ENCODE measurements around the gene CCNI. TPM values are rescaled to one million over a fixed set of nuclear protein-coding genes. Genes with fewer than 3 reads are reported as not detected.

The CCNI gene
- total and polyA plus RNA-seq, 2 of the 13 experiments (the other 11 are each of a cell fraction or from before 2014, with no cell fraction given): 43.5 to 122 TPM

- H4K20me1 ChIP-seq (ENCODE audit: insufficient read depth, low read length): no peaks in the 10 kb centered on the region
- TF ChIP-seq ZNF207 (IDR thresholded peaks at IDR 0.05; ENCODE audit: borderline replicate concordance) (no peak), U2AF2 (IDR thresholded peaks at IDR 0.05; ENCODE audit: low read depth, low read length) (no peak), ZNF263 (CRISPR knock-in tag; IDR thresholded peaks at IDR 0.05) (no peak), AGO2 (optimal IDR thresholded peaks at IDR 0.05; ENCODE audit: low read depth, low read length) (no peak)
- H3K36me3 ChIP-seq (replicated peaks in 1 of 2; ENCODE audit: control insufficient read depth in 1 of 2, insufficient read depth in 2 of 2, low read length in 2 of 2): peaks cover 5 to 43% of the 10 kb centered on the region in 2 experiments; a peak in 3 of 5 replicates
- ATAC-seq (no peak), DNase-seq (ENCODE audit: low spot score) (no peak), FAIRE-seq (no peak)
- no peak overlapping the region for H3K4me2 ChIP-seq (ENCODE audit: low read depth, low read length)
- H3K4me3 ChIP-seq (replicated peaks in 1 of 3; ENCODE audit: insufficient read depth in 1 of 3, low read depth in 2 of 3, low read length in 3 of 3): no peak overlapping the region
- H3K9ac ChIP-seq (ENCODE audit: insufficient read depth, low read depth, low read length): no peak overlapping the region
- WGBS (ENCODE audit: low lambda C conversion rate): 95% methylated on average over 8 of the region's 8 CpGs
- intact Hi-C loops (cut with micrococcal nuclease; ENCODE audit: unreplicated experiment): no loop called here
- no peaks in the 10 kb centered on the region for H3K4me1 ChIP-seq (ENCODE audit: insufficient read depth, low read length)
- H3K27me3 ChIP-seq (ENCODE audit: control insufficient read depth in 1 of 2, insufficient read depth in 2 of 2, low read length in 2 of 2): no peaks in the 10 kb centered on the region; a peak in 1 of 5 replicates
- POLR2A ChIA-PET: no interaction called here
- H2AFZ ChIP-seq (ENCODE audit: low read length): no peak overlapping the region
- no peaks in the 10 kb centered on the region for H3K79me2 ChIP-seq (ENCODE audit: insufficient read depth, low read length)
- H3K27ac ChIP-seq (ENCODE audit: extremely low read length, insufficient read depth, low read length): no peak overlapping the region
- no TSS peak for BruUV-seq (replicated peaks)
- no peaks in the 10 kb centered on the region for H3K9me3 ChIP-seq (ENCODE audit: low read length)
- CTCF ChIA-PET (ENCODE audit: low intra/inter-chr PET ratio, low total read pairs): no interaction called here
- in situ Hi-C loops (cut with HindIII; ENCODE audit: extremely low pct_ligation_motif_present, low pct_unique_long_range_greater_than_20kb): no loop called here
Observed at GRCh38 chr4:76998251-76998901, 77.4 kb downstream of the CCNI start.

- no peak overlapping the region for H3K9ac ChIP-seq (ENCODE audit: insufficient read depth, low read depth, low read length)
- H3K4me1 ChIP-seq (ENCODE audit: insufficient read depth, low read length): no peaks in the 10 kb centered on the region
- no peak for ATAC-seq
- no peak for DNase-seq (ENCODE audit: low spot score)
- in situ Hi-C loops (cut with HindIII; ENCODE audit: extremely low pct_ligation_motif_present, low pct_unique_long_range_greater_than_20kb) (no loop called here), intact Hi-C loops (cut with micrococcal nuclease; ENCODE audit: unreplicated experiment) (no loop called here)
- WGBS (ENCODE audit: low lambda C conversion rate): 97% methylated on average over 5 of the region's 5 CpGs
- no peak overlapping the region for H2AFZ ChIP-seq (ENCODE audit: low read length)
- H3K4me3 ChIP-seq (replicated peaks in 1 of 3; ENCODE audit: insufficient read depth in 1 of 3, low read depth in 2 of 3, low read length in 3 of 3): no peak overlapping the region
- H3K4me2 ChIP-seq (ENCODE audit: low read depth, low read length): no peak overlapping the region
- peaks cover 2 to 40% of the 10 kb centered on the region in 2 experiments; a peak in 3 of 5 replicates for H3K36me3 ChIP-seq (replicated peaks in 1 of 2; ENCODE audit: control insufficient read depth in 1 of 2, insufficient read depth in 2 of 2, low read length in 2 of 2)
- no peak for FAIRE-seq
- POLR2A ChIA-PET: no interaction called here
- H3K27ac ChIP-seq (ENCODE audit: extremely low read length, insufficient read depth, low read length): no peak overlapping the region
- no peaks in the 10 kb centered on the region; a peak in 1 of 5 replicates for H3K27me3 ChIP-seq (ENCODE audit: control insufficient read depth in 1 of 2, insufficient read depth in 2 of 2, low read length in 2 of 2)
- no peaks in the 10 kb centered on the region for H3K9me3 ChIP-seq (ENCODE audit: low read length)
- no peaks in the 10 kb centered on the region for H3K79me2 ChIP-seq (ENCODE audit: insufficient read depth, low read length)
- H4K20me1 ChIP-seq (ENCODE audit: insufficient read depth, low read length): no peaks in the 10 kb centered on the region
- BruUV-seq (replicated peaks): no TSS peak
- CTCF ChIA-PET (ENCODE audit: low intra/inter-chr PET ratio, low total read pairs): no interaction called here
- TF ChIP-seq ZNF639 (CRISPR knock-in tag; conservative IDR thresholded peaks at IDR 0.05): no peak
- no peak for TF ChIP-seq ZNF589 (CRISPR knock-in tag; conservative IDR thresholded peaks at IDR 0.05)
- TF ChIP-seq BCL3 (CRISPR knock-in tag; IDR thresholded peaks at IDR 0.05): no peak
- no peak for TF ChIP-seq MTA3 (CRISPR knock-in tag; IDR thresholded peaks at IDR 0.05)
- no peak for TF ChIP-seq NAIF1 (CRISPR knock-in tag; IDR thresholded peaks at IDR 0.05; ENCODE audit: borderline replicate concordance)
- TF ChIP-seq MAZ (IDR thresholded peaks at IDR 0.05; ENCODE audit: borderline replicate concordance, low read depth, low read length): no peak
- TF ChIP-seq MAZ (CRISPR knock-in tag; IDR thresholded peaks at IDR 0.05; ENCODE audit: low read depth): no peak
- no peak for TF ChIP-seq ZNF292 (CRISPR knock-in tag; IDR thresholded peaks at IDR 0.05; ENCODE audit: borderline replicate concordance, low read depth)
- TF ChIP-seq SRY (CRISPR knock-in tag; IDR thresholded peaks at IDR 0.05): no peak
- no peak for TF ChIP-seq FOXA1 (IDR thresholded peaks at IDR 0.05)
- TF ChIP-seq FOXA1 (CRISPR knock-in tag; IDR thresholded peaks at IDR 0.05): no peak
- TF ChIP-seq KDM5A (IDR thresholded peaks at IDR 0.05; ENCODE audit: borderline replicate concordance, low read length): no peak
- TF ChIP-seq AKAP8 (CRISPR knock-in tag; IDR thresholded peaks at IDR 0.05): no peak
- no peak for TF ChIP-seq KDM1A (CRISPR knock-in tag; IDR thresholded peaks at IDR 0.05)
- no peak for TF ChIP-seq ZNF703 (CRISPR knock-in tag; IDR thresholded peaks at IDR 0.05; ENCODE audit: borderline replicate concordance)
Observed at GRCh38 chr4:76997532-76997931, 78.3 kb downstream of the CCNI start.
